Measurements from ENCODE around the gene MOV10L1. TPM values are rescaled to one million over a fixed set of nuclear protein-coding genes. Genes with fewer than 3 reads are reported as not detected.

MOV10L1 gene
- 0.10 and 0.19 TPM in 2 replicates for total RNA-seq (ENCODE audit: low replicate concordance)
- long read RNA-seq = 0 reads

DNA sequence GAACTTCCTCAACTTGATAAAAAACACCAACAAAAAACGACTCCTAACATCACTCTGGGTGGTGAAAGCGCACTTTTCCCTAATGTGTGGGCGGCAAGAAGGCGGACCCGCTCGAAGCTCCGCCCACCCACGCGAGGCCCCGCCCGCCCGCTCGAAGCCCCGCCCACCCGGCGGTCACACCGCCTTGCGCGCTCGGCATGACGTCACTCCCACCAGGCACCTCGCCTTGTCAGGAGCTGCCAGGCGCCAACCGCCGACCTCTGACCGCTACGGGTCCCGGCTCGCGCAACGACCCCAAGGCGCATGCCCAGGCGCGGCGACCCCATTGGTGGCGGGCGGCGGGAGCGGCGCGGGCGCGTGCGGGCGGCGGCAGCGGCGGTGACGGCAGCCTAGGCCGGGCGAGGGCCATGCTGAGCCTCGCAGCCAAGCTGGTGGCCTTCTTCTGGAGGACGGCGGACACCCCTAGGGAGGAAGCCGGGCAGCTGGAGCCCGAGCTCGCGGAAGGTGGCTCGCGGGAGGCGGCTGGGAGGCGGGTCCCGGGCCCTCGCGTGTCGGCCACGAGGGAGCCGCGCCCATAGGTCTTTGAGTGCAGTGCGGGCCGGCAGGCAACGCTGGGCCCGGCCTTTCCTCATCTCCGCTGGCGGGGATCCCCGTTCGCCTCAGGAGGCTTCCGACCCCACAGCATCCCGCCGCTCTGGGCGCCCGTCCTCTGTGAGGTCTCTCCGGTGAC lies at the start of gene MOV10L1:
Gene MOV10L1 (plus strand): TSS at position 325 of the 730 bp plus-strand sequence. CDS start 83 bp downstream, at position 408.
- TF ChIP-seq, protein P1, sequence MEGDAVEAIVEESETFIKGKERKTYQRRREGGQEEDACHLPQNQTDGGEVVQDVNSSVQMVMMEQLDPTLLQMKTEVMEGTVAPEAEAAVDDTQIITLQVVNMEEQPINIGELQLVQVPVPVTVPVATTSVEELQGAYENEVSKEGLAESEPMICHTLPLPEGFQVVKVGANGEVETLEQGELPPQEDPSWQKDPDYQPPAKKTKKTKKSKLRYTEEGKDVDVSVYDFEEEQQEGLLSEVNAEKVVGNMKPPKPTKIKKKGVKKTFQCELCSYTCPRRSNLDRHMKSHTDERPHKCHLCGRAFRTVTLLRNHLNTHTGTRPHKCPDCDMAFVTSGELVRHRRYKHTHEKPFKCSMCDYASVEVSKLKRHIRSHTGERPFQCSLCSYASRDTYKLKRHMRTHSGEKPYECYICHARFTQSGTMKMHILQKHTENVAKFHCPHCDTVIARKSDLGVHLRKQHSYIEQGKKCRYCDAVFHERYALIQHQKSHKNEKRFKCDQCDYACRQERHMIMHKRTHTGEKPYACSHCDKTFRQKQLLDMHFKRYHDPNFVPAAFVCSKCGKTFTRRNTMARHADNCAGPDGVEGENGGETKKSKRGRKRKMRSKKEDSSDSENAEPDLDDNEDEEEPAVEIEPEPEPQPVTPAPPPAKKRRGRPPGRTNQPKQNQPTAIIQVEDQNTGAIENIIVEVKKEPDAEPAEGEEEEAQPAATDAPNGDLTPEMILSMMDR (conservative IDR thresholded peaks at IDR 0.05) = no peak
- H3K9me3 Mint-ChIP-seq = no peaks in the 10 kb centered on the region
- no peak within 1 kb of the TSS for H3K4me3 Mint-ChIP-seq
- DNase-seq (ENCODE audit: extremely low spot score, unreplicated experiment) = no peak
- no peak within 1 kb of the TSS for H3K27ac Mint-ChIP-seq
- H3K27me3 Mint-ChIP-seq = peaks cover 9% of the 10 kb centered on the region
- H3K4me1 Mint-ChIP-seq (ENCODE audit: unreplicated experiment) = peaks cover 6% of the 10 kb centered on the region
- no peaks in the 10 kb centered on the region for H3K36me3 Mint-ChIP-seq

- no peak for DNase-seq (ENCODE audit: extremely low spot score, unreplicated experiment)
- no peak overlapping the region for H3K27ac Mint-ChIP-seq
- H3K27me3 Mint-ChIP-seq = peaks cover 20% of the 10 kb centered on the region
- TF ChIP-seq, protein P1 (conservative IDR thresholded peaks at IDR 0.05) = no peak
- no peaks in the 10 kb centered on the region for H3K36me3 Mint-ChIP-seq
- H3K4me3 Mint-ChIP-seq = no peak overlapping the region
- peaks cover 4% of the 10 kb centered on the region for H3K9me3 Mint-ChIP-seq
- no peaks in the 10 kb centered on the region for H3K4me1 Mint-ChIP-seq (ENCODE audit: unreplicated experiment)
Observed at GRCh38 chr22:50040717-50041116, 49.1 kb upstream of the MOV10L1 start.

DNA sequence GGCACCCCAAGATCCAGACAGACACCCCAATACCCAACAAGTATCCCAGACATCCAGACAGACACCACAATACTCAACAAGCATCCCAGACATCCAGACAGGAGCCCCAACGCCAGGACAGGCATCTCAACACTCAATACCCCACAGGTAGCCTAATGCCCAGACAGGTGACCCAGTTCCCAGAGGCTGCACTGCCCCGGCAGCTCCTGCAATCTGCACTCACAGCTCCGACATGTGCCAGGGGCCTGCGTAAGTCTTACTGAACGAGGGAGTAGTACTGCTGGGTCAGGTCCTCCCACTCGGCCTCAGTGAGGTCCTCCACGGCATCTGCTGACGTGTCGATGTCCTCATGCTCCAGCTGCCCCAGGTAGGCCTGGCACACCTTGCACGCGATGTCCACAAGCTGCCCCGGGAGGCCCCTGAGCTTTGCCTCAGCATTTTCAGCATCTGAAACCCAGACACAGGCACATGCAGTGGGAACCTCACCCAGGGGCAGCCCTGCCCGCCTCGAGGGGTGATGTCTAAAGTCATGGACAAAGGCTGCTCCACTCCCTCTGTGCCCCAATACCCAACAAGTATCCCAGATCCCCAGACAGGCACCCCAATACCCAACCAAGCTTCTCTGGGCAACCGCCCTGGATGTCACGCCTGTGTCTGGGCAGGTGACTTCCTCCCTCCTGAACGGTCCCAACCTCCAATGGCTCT lies 48.3 kb upstream of the MOV10L1 start:
- TF ChIP-seq, protein P1 (conservative IDR thresholded peaks at IDR 0.05) = no peak
- Mint-ChIP-seq H3K9me3 (peaks cover 4% of the 10 kb centered on the region), H3K36me3 (no peaks in the 10 kb centered on the region), H3K27me3 (peaks cover 20% of the 10 kb centered on the region), H3K27ac (no peak overlapping the region), H3K4me1 (ENCODE audit: unreplicated experiment) (no peaks in the 10 kb centered on the region), H3K4me3 (no peak overlapping the region)
- DNase-seq (ENCODE audit: extremely low spot score, unreplicated experiment) = no peak

- TF ChIP-seq, protein P1 (conservative IDR thresholded peaks at IDR 0.05) = no peak
- H3K36me3 Mint-ChIP-seq = no peaks in the 10 kb centered on the region
- DNase-seq (ENCODE audit: extremely low spot score, unreplicated experiment) = no peak
- H3K4me1 Mint-ChIP-seq (ENCODE audit: unreplicated experiment) = no peaks in the 10 kb centered on the region
- peaks cover 18% of the 10 kb centered on the region for H3K27me3 Mint-ChIP-seq
- no peak overlapping the region for H3K4me3 Mint-ChIP-seq
- no peak overlapping the region for H3K27ac Mint-ChIP-seq
- peaks cover 4% of the 10 kb centered on the region for H3K9me3 Mint-ChIP-seq
Observed at GRCh38 chr22:50044485-50045118, 45.2 kb upstream of the MOV10L1 start.

- H3K9me3 Mint-ChIP-seq = peaks cover 4% of the 10 kb centered on the region
- peaks cover 18% of the 10 kb centered on the region for H3K27me3 Mint-ChIP-seq
- no peak overlapping the region for H3K4me3 Mint-ChIP-seq
- H3K36me3 Mint-ChIP-seq = no peaks in the 10 kb centered on the region
- no peak for DNase-seq (ENCODE audit: extremely low spot score, unreplicated experiment)
- TF ChIP-seq, protein P1 (conservative IDR thresholded peaks at IDR 0.05) = no peak
- H3K4me1 Mint-ChIP-seq (ENCODE audit: unreplicated experiment) = no peaks in the 10 kb centered on the region
- no peak overlapping the region for H3K27ac Mint-ChIP-seq
Observed at GRCh38 chr22:50045211-50046018, 44.4 kb upstream of the MOV10L1 start.
